ENCODE results near the gene CTSG. TPM values are rescaled to one million over a fixed set of nuclear protein-coding genes. Genes with fewer than 3 reads are reported as not detected.

CTSG gene
- polyA plus RNA-seq, 2 of the 4 experiments (the other 2 are of a cell fraction): not detected

DNA sequence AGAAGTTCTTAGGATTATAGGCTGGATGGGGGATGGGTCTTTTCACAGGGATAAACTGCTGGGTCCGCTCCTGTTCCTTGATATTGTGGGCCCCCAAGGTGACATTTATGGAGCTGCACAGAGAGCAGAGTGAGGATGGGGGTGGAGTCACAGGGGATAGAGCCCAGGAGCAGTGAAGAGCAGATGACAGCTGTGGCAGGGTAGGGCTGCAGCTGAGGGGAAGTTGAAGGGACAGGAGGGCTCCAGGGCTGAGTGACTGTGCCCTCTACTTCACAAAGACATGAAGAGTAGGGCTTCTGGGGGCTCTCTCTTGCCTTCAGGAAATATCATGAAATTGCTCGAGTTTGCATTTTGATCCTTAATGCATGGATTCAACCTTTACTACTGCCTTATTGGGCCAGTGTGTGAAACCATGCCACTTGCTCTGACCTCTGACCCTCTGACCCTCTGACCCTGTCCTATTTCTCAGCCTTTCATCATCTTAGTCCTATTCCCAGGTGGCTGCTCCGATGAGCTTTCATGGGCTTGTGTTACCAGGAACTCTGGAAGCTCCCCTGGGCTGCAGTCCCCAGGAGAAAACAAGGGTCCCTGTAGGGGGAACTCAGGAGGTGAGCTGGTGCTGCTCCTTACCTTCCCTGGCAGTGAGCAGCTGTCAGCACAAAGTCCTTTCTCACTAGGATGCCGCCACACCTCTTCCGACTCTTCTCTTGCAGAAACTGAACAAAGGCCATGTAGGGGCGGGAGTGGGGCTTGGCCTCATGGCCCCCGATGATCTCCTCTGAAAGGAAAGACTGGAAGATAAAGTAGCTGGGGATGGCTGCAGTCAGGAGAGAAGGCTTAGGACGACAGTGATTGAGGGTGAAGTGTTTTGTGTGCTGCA lies 31.8 kb upstream of the CTSG start:
- FAIRE-seq: no peak
- no peak for TF ChIP-seq SMC3 (IDR thresholded peaks at IDR 0.05)
- no peak for TF ChIP-seq TFCP2L1 (CRISPR knock-in tag; IDR thresholded peaks at IDR 0.05)
- TF ChIP-seq HOXB5 (CRISPR knock-in tag; IDR thresholded peaks at IDR 0.05): no peak
- no peak for TF ChIP-seq MAZ (IDR thresholded peaks at IDR 0.05; ENCODE audit: borderline replicate concordance, low read depth, low read length)
- TF ChIP-seq HOXB13 (CRISPR knock-in tag; IDR thresholded peaks at IDR 0.05; ENCODE audit: low read depth): no peak
- TF ChIP-seq, protein P1, sequence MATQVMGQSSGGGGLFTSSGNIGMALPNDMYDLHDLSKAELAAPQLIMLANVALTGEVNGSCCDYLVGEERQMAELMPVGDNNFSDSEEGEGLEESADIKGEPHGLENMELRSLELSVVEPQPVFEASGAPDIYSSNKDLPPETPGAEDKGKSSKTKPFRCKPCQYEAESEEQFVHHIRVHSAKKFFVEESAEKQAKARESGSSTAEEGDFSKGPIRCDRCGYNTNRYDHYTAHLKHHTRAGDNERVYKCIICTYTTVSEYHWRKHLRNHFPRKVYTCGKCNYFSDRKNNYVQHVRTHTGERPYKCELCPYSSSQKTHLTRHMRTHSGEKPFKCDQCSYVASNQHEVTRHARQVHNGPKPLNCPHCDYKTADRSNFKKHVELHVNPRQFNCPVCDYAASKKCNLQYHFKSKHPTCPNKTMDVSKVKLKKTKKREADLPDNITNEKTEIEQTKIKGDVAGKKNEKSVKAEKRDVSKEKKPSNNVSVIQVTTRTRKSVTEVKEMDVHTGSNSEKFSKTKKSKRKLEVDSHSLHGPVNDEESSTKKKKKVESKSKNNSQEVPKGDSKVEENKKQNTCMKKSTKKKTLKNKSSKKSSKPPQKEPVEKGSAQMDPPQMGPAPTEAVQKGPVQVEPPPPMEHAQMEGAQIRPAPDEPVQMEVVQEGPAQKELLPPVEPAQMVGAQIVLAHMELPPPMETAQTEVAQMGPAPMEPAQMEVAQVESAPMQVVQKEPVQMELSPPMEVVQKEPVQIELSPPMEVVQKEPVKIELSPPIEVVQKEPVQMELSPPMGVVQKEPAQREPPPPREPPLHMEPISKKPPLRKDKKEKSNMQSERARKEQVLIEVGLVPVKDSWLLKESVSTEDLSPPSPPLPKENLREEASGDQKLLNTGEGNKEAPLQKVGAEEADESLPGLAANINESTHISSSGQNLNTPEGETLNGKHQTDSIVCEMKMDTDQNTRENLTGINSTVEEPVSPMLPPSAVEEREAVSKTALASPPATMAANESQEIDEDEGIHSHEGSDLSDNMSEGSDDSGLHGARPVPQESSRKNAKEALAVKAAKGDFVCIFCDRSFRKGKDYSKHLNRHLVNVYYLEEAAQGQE (IDR thresholded peaks at IDR 0.05): no peak
- TF ChIP-seq EHF (CRISPR knock-in tag; IDR thresholded peaks at IDR 0.05): no peak
- no peak for TF ChIP-seq HDAC2 (IDR thresholded peaks at IDR 0.05)
- TF ChIP-seq NFE2L2 (conservative IDR thresholded peaks at IDR 0.05; ENCODE audit: low read length): no peak
- POLR2A ChIA-PET: no interaction called here

DNA sequence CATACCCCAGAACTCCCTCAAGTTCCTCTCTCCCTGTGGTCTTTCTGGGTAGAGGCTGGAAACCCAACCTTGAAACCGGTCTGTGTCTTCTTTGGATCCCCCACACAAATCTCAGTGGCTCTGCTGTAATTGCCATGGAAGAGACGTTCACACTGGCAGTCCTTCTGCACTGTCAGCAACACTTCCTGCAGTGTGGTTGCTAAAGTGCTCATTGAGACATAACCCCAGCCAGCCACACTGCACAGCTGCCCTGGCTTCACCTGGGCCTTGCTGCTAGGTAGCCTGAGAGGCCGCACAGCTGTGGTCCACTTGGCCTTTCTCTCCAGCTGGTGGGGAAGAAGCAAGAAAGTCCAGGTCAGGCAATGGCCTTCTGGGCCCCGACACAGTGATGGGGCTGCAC lies 31.0 kb upstream of the CTSG start:
- WGBS (ENCODE audit: missing lambda C conversion rate): 12% methylated on average over 4 of the region's 4 CpGs
- ChIA-PET CTCF (no interaction called here), POLR2A (no interaction called here)
- H3K27ac ChIP-seq: no peak overlapping the region
- no peaks in the 10 kb centered on the region for H3K4me1 ChIP-seq
- H3K9me3 ChIP-seq: no peaks in the 10 kb centered on the region
- no peak overlapping the region for H3K4me3 ChIP-seq
- H3K4me2 ChIP-seq: no peak overlapping the region
- ATAC-seq (no peak), FAIRE-seq (no peak), DNase-seq (ENCODE audit: low read depth in 1 of 2, low spot score in 1 of 2) (no peak)
- TF ChIP-seq EHF (CRISPR knock-in tag; IDR thresholded peaks at IDR 0.05) (no peak), RCOR1 (IDR thresholded peaks at IDR 0.05; ENCODE audit: low read depth, low read length) (no peak), ZSCAN20 (CRISPR knock-in tag; IDR thresholded peaks at IDR 0.05) (no peak), RNF2 (IDR thresholded peaks at IDR 0.05; ENCODE audit: borderline replicate concordance, low read depth) (no peak), ZC3H11A (IDR thresholded peaks at IDR 0.05) (no peak), NR3C1 (IDR thresholded peaks at IDR 0.05) (no peak), FOSL2 (IDR thresholded peaks at IDR 0.05) (no peak), FOSL2 (CRISPR knock-in tag; IDR thresholded peaks at IDR 0.05) (no peak), MAZ (IDR thresholded peaks at IDR 0.05; ENCODE audit: borderline replicate concordance, low read depth, low read length) (no peak), KDM1A (IDR thresholded peaks at IDR 0.05; ENCODE audit: low read depth) (no peak)
- TF ChIP-seq, protein P2, sequence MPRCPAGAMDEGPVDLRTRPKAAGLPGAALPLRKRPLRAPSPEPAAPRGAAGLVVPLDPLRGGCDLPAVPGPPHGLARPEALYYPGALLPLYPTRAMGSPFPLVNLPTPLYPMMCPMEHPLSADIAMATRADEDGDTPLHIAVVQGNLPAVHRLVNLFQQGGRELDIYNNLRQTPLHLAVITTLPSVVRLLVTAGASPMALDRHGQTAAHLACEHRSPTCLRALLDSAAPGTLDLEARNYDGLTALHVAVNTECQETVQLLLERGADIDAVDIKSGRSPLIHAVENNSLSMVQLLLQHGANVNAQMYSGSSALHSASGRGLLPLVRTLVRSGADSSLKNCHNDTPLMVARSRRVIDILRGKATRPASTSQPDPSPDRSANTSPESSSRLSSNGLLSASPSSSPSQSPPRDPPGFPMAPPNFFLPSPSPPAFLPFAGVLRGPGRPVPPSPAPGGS (IDR thresholded peaks at IDR 0.05): no peak

More for the DNA sequence above, 31.8 kb upstream of the CTSG start:
- no peaks in the 10 kb centered on the region for H3K4me1 ChIP-seq
- no peak overlapping the region for H3K27ac ChIP-seq
- H3K4me3 ChIP-seq: no peak overlapping the region
- no peak overlapping the region for H3K4me2 ChIP-seq
- 18% methylated on average over 8 of the region's 8 CpGs for WGBS (ENCODE audit: missing lambda C conversion rate)
- CTCF ChIA-PET: interaction anchor here (0.8 to 1.2 kb wide), 2 partner anchors 23 to 71 kb away, joined by 3 read pairs; no protein-coding TSS in a partner anchor
- no peaks in the 10 kb centered on the region for H3K9me3 ChIP-seq
- DNase-seq (ENCODE audit: low read depth in 1 of 2, low spot score in 1 of 2) (no peak), ATAC-seq (no peak)

DNA sequence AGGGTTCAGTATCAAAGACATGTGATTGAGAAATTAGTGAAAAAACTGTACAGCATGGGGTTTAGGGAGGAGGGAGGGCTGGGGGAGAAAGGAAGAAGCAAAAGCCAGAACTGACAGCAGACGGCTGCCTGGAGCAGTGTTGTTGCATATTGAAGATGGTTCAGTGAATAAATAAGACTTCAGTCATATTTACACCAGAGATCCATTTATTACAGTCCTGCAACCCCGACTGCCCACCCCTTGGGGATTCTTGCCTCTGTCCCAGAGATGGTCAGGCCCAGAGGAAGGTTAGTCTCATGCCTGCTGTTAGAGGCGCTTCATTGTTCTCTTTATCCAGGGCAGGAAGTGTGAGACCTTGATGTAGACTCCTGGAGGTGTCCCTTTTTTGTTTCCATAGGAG lies 30.2 kb upstream of the CTSG start:
- Histone ChIP-seq H3K9me3 (no peaks in the 10 kb centered on the region), H3K27ac (no peak overlapping the region), H3K4me3 (no peak overlapping the region), H3K4me1 (no peaks in the 10 kb centered on the region), H3K4me2 (no peak overlapping the region)
- POLR2A ChIA-PET: no interaction called here
- DNase-seq (ENCODE audit: low read depth in 1 of 2, low spot score in 1 of 2) (no peak), FAIRE-seq (no peak), ATAC-seq (no peak)
- 3% methylated on average over 3 of the region's 3 CpGs for WGBS (ENCODE audit: missing lambda C conversion rate)
- CTCF ChIA-PET: interaction anchor here (1.8 kb wide), 1 partner anchor 8 kb away, joined by 5 read pairs; no protein-coding TSS in a partner anchor
- TF ChIP-seq FOSB (CRISPR knock-in tag; IDR thresholded peaks at IDR 0.05) (no peak), EHF (CRISPR knock-in tag; IDR thresholded peaks at IDR 0.05) (no peak), HOXB5 (CRISPR knock-in tag; IDR thresholded peaks at IDR 0.05) (no peak), FOSL2 (IDR thresholded peaks at IDR 0.05) (no peak), FOSL2 (CRISPR knock-in tag; IDR thresholded peaks at IDR 0.05) (no peak), HDAC2 (IDR thresholded peaks at IDR 0.05) (no peak), GATA3 (IDR thresholded peaks at IDR 0.05; ENCODE audit: borderline replicate concordance) (no peak), ZC3H11A (IDR thresholded peaks at IDR 0.05) (no peak), CBX2 (IDR thresholded peaks at IDR 0.05; ENCODE audit: borderline replicate concordance, low read depth) (no peak), POLR2A (IDR thresholded peaks at IDR 0.05; ENCODE audit: low read length) (no peak), NPAS2 (CRISPR knock-in tag; IDR thresholded peaks at IDR 0.05; ENCODE audit: borderline replicate concordance) (no peak), EP300 (IDR thresholded peaks at IDR 0.05) (no peak)
- TF ChIP-seq, protein P3, sequence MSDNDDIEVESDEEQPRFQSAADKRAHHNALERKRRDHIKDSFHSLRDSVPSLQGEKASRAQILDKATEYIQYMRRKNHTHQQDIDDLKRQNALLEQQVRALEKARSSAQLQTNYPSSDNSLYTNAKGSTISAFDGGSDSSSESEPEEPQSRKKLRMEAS (IDR thresholded peaks at IDR 0.05): no peak
- TF ChIP-seq, protein P4, sequence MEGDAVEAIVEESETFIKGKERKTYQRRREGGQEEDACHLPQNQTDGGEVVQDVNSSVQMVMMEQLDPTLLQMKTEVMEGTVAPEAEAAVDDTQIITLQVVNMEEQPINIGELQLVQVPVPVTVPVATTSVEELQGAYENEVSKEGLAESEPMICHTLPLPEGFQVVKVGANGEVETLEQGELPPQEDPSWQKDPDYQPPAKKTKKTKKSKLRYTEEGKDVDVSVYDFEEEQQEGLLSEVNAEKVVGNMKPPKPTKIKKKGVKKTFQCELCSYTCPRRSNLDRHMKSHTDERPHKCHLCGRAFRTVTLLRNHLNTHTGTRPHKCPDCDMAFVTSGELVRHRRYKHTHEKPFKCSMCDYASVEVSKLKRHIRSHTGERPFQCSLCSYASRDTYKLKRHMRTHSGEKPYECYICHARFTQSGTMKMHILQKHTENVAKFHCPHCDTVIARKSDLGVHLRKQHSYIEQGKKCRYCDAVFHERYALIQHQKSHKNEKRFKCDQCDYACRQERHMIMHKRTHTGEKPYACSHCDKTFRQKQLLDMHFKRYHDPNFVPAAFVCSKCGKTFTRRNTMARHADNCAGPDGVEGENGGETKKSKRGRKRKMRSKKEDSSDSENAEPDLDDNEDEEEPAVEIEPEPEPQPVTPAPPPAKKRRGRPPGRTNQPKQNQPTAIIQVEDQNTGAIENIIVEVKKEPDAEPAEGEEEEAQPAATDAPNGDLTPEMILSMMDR (IDR thresholded peaks at IDR 0.05): no peak
- TF ChIP-seq, protein P5, sequence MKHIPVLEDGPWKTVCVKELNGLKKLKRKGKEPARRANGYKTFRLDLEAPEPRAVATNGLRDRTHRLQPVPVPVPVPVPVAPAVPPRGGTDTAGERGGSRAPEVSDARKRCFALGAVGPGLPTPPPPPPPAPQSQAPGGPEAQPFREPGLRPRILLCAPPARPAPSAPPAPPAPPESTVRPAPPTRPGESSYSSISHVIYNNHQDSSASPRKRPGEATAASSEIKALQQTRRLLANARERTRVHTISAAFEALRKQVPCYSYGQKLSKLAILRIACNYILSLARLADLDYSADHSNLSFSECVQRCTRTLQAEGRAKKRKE (CRISPR knock-in tag; IDR thresholded peaks at IDR 0.05; ENCODE audit: low read depth): no peak

Data from A549 (cell line).